GM12892 (cell line): ENCODE data around the gene FCN2. TPM values are rescaled to one million over a fixed set of nuclear protein-coding genes. Genes with fewer than 3 reads are reported as not detected.

Experiments
- DNase-seq: peaks from one replicate; pipeline ENCODE4 v3.0.0; 2011; ENCODE audit not compliant: insufficient read length
- FAIRE-seq: peaks from 2 replicates; lab custom pipeline; 2011; peaks lifted over from hg19 to GRCh38; lab: Jason Lieb, UNC
- POLR2A ChIP-seq: IDR thresholded peaks from 2 replicates; pipeline ENCODE4 v1.6.1; 2011; ENCODE audit warnings: low read depth, low read length, control low read depth
- POLR2AphosphoS5 ChIP-seq: IDR thresholded peaks from 2 replicates; pipeline ENCODE4 v1.6.1; 2011; ENCODE audit warnings: low read depth, low read length, control low read depth
- TAF1 ChIP-seq: IDR thresholded peaks from 2 replicates; pipeline ENCODE4 v1.6.1; 2011; ENCODE audit warnings: low read depth, mild to moderate bottlenecking, control low read depth, low read length, borderline replicate concordance
- polyA plus RNA-seq: library from polyadenylated mRNA; unstranded; fragments of >200 nt; gene quantifications from one replicate; pipeline ENCODE4 v1.2.1, GENCODE V29; 2012; ENCODE audit warnings: missing spikeins, inconsistent platforms; ENCODE audit not compliant: missing spikeins

Gene FCN2
- polyA plus RNA-seq: not detected

- DNase-seq (no peak), FAIRE-seq (no peak)
Measured at GRCh38 chr9:134880484-134881312, at the start of gene FCN2. FCN2 (plus strand) TSS chr9:134880810; CDS start chr9:134880822, 12 bp downstream.

GRCh38 chr9:134830926-134831720 lies 49.5 kb upstream of the FCN2 start:
- no peak for FAIRE-seq
- TF ChIP-seq TAF1 (no peak), POLR2AphosphoS5 (no peak), POLR2A (no peak)
- DNase-seq: no peak

More at GRCh38 chr9:134880484-134881312, at the start of gene FCN2:
- TF ChIP-seq POLR2AphosphoS5: no peak
- TF ChIP-seq POLR2A: no peak
- TF ChIP-seq TAF1: no peak

GRCh38 chr9:134832471-134832870 lies 48.1 kb upstream of the FCN2 start:
- TF ChIP-seq POLR2A (no peak), POLR2AphosphoS5 (no peak), TAF1 (no peak)

DNA sequence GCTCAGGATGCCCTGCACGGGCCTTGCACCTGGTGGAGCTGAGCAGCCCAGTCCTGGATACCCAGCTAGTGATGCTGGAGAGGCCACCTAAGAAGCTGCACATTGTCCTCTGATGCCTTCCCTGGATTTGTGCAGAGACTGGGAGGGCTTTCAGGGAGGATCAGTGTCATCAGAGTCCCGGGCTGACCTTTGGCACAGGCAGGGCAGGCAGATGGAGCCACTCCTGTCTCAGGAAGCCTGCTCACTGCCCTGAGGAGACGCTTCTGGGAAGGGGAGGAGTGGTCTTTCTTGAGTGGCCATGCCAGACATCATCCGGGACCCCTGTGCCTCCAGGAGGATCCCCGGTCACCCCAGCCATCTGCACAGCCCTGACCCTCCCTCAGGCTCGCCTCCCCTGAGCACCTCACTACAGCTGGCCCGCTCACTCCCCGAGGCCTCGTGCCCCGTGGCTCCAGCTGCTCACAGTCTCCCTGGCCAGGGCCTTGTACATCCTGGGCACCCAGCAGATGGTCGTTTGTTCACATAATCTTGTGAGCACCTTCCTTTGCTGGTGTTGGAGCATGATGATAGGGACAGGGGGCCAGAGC lies 47.2 kb upstream of the FCN2 start:
- FAIRE-seq (no peak), DNase-seq (no peak)
- TF ChIP-seq POLR2AphosphoS5: no peak
- no peak for TF ChIP-seq POLR2A
- no peak for TF ChIP-seq TAF1

More at GRCh38 chr9:134832471-134832870, 48.1 kb upstream of the FCN2 start:
- DNase-seq: no peak
- FAIRE-seq: no peak

DNA sequence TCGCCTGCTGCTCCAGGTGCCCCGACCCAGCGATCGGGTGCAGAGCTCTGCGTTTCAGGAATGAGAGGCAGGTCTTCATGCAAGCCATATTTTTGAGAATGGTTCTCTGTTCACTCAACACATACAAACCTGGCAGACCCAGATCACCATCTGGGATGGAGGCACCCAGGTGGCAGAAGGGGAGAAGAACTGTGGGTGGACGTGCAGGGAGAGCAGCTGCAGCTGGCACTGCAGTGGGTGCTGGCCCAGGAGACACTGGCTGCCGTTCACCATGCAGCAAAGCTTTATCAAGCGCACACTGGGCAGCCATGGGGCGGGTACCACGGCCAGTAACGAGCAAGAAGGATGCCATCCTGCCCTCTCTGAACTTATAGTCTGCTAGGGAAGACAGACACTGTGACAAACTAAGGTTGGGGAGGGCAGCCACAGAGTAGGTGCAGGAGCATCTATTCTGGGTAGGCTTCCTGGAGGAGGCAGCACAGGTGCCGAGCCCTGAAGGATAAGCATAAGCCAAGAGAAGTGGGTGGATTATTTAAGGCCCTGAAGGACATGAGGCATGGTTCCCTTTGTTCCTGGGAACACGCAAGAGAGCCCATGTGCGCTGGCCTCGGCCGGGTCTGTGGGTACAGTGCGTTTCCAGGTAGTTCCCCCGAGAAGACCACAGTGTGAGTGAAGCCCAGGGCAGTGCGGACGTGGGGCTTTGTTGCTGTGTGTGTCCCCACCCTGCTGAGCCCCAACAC lies 46.2 kb upstream of the FCN2 start:
- TF ChIP-seq POLR2AphosphoS5 (no peak), POLR2A (no peak), TAF1 (no peak)
- FAIRE-seq (no peak), DNase-seq (no peak)

GRCh38 chr9:134834957-134835419 lies 45.6 kb upstream of the FCN2 start:
- DNase-seq (no peak), FAIRE-seq (no peak)
- TF ChIP-seq POLR2A (no peak), POLR2AphosphoS5 (no peak), TAF1 (no peak)

- no peak for TF ChIP-seq POLR2A
- no peak for TF ChIP-seq TAF1
- TF ChIP-seq POLR2AphosphoS5: no peak
- FAIRE-seq (no peak), DNase-seq (no peak)
Measured at GRCh38 chr9:134835448-134835847, 45.2 kb upstream of the FCN2 start.

GRCh38 chr9:134835987-134836386 lies 44.6 kb upstream of the FCN2 start:
- TF ChIP-seq POLR2AphosphoS5 (no peak), POLR2A (no peak), TAF1 (no peak)
- DNase-seq: no peak
- no peak for FAIRE-seq

- no peak for FAIRE-seq
- DNase-seq: no peak
- TF ChIP-seq POLR2A (no peak), POLR2AphosphoS5 (no peak), TAF1 (no peak)
Measured at GRCh38 chr9:134836406-134836970, 44.1 kb upstream of the FCN2 start.

DNA sequence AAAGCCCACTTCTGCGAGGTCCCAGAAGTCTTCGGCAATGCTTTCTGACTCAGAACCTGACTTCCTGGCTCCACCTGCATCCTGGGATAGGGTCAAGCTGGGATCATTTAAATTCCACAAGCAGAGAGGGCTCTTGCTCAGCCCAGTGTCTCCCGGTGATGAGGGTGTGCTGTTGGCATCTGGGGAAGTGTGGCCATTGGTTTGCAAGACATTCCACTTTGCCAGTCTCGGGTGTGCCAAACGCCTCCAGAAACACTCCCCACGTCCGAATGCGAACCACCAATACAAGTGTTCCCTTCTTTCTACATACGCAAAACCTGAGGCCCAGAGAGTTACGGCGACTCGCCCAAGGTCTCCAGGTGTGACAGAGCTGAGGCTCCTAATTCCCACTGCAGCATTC lies 43.1 kb upstream of the FCN2 start:
- no peak for FAIRE-seq
- TF ChIP-seq POLR2AphosphoS5: no peak
- TF ChIP-seq POLR2A: no peak
- no peak for TF ChIP-seq TAF1
- DNase-seq: no peak

DNA sequence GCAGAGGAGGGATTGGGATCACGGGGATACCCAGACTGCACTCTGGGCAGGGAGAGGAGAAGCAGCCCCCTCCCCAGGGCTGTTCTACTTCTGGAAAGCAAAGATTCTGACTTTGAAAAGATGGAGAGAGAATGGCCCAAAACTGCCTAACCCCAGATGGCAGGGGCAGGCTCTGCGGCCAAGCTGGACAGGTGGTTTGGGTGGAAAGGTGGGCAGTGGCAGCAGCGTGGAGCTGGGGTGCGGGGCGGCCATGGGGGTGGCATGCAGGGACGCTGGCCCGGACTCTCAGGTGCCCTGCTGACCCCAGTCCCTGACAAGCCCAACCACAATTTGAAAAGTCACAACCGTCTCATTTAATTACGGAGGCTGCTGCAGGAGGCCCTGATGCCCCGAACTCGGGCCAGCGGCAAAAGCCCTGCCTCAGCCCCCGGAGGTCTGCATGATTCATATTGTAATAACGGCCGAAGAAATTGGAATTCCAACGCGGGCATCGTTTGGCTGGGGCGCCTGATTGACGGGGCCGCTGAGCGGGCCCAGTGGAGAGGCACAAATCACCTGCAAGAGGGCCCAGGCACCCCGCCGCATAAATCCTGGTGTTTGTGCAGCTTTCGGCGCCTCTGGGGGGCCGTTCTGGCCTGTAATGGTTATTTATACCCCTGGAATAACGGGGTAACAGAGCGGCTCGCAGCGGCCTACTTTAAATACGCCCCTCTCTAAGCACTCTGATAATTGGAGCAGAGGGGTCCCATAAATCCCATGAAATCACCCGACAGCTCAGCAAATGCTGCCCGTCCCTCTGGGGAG lies 41.8 kb upstream of the FCN2 start:
- TF ChIP-seq POLR2AphosphoS5 (no peak), POLR2A (no peak), TAF1 (no peak)
- DNase-seq (no peak), FAIRE-seq (no peak)
